Omental fat pad (tissue), 4 donors: ENCODE results near the gene TLCD5. TPM values are rescaled to one million over a fixed set of nuclear protein-coding genes. Genes with fewer than 3 reads are reported as not detected.

Source experiments
- ATAC-seq: fragments of 150-250 bp; one replicate; pipeline ENCODE4 v1.9.1; 2016; ENCODE audit warnings: mild to moderate bottlenecking, moderate library complexity; ENCODE audit not compliant: low FRiP score
- DNase-seq: peaks from one replicate; pipeline ENCODE4 v3.0.0-alpha.2; 2019; ENCODE audit warnings: low spot score
- total RNA-seq, 4 donors: library from RNA; depleted of rRNA; stranded (reverse); fragments of >200 nt; gene quantifications; one replicate each; pipeline ENCODE4 v1.1.0, GENCODE V29; 2016
- TF ChIP-seq, protein P1 (sequence below), 3 donors: fragments of 450-650 bp; IDR thresholded peaks; one replicate each; pipeline ENCODE4 v1.5.1; 2016 to 2017; ENCODE audit warnings: antibody characterized with exemption in 3 of 3, mild to moderate bottlenecking in 3 of 3, moderate library complexity in 2 of 3

Gene TLCD5
- total RNA-seq, result 1 to 10 TPM; 2.9 to 6.1 (median 4.4) TPM

DNA sequence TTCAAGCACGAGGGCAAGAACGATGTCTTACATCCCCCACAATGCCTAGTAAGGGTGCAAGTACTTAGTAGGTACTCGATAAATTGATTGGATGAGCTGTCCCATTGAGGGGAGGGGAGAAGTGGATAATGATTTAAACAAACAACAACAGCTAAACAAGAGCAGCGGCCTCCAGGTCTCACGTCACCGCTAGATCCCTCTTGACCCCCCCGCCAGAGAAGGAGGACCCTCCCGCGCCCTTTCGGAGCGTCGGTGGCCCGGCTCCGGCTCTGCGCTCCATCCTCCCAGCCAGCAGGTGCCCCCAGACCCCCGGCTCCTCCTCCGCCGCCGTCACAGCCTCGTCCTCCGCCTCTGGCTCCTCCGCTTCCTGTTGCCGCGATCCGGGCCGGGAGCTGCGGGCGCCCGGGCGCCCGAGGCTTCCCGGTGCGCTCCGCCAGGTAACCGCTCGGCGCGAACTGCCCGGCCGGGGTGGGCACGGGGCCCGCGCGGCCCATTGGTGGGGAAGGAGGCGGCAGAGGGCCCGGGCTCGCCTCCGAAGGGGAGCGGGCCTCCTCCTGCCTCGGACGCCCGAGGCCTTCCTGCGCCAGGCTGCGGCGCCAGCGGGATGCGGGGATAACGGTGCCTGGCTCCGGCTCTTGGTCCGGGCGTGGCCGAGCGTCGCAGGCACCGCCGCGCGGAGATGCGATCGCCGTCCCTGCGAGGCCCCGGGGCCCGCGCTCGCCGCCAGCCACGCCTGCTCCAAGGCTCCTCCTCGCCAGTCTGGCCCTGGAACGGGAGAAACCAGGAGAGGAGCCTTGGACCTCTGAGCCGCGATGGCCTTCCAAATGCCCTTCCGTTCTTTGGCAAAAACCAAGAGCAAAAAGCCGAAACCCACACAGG lies at the start of gene TLCD5:
TSS of gene TLCD5 (plus strand) at position 368 of the 879 bp plus-strand sequence. CDS start 2,143 bp downstream, outside the sequence.
- no peak for DNase-seq
- ATAC-seq, result peak; percentile 76
- TF ChIP-seq, protein P1, sequence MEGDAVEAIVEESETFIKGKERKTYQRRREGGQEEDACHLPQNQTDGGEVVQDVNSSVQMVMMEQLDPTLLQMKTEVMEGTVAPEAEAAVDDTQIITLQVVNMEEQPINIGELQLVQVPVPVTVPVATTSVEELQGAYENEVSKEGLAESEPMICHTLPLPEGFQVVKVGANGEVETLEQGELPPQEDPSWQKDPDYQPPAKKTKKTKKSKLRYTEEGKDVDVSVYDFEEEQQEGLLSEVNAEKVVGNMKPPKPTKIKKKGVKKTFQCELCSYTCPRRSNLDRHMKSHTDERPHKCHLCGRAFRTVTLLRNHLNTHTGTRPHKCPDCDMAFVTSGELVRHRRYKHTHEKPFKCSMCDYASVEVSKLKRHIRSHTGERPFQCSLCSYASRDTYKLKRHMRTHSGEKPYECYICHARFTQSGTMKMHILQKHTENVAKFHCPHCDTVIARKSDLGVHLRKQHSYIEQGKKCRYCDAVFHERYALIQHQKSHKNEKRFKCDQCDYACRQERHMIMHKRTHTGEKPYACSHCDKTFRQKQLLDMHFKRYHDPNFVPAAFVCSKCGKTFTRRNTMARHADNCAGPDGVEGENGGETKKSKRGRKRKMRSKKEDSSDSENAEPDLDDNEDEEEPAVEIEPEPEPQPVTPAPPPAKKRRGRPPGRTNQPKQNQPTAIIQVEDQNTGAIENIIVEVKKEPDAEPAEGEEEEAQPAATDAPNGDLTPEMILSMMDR (IDR thresholded peaks at IDR 0.05), result no peak

- no peak for ATAC-seq
Observed at GRCh38 chr11:120279502-120279901, 45.6 kb upstream of the TLCD5 start.

DNA sequence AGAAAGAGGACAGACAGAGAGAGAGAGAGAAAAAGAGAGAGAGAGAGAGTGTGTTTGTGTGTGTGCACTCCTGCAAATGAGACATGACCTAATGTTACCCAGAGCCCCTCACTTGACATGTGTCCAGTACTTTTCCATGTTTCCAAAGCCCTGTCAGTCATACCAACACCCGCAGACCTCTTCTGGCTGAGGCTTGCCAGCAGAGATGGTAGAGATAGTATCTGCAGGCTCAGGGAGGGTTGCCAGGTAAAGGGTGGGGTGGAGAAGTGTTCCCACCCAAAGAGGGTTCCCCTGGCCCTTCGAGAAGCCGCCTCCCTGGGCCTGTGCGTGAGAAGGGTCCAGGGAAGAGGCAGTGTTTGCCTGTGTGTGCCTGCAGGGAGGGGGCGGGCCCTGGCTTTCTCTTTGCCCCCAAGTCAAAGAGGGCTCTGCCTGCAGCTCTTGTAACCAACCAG lies 44.5 kb upstream of the TLCD5 start:
- DNase-seq (no peak), ATAC-seq (no peak)
- TF ChIP-seq, protein P1 (IDR thresholded peaks at IDR 0.05), result no peak

More at GRCh38 chr11:120279502-120279901, 45.6 kb upstream of the TLCD5 start:
- no peak for DNase-seq
- TF ChIP-seq, protein P1 (IDR thresholded peaks at IDR 0.05), result no peak

GRCh38 chr11:120281143-120281795 lies 43.8 kb upstream of the TLCD5 start:
- DNase-seq (no peak), ATAC-seq (no peak)
- TF ChIP-seq, protein P1 (IDR thresholded peaks at IDR 0.05), result no peak

GRCh38 chr11:120283124-120283523 lies 42.0 kb upstream of the TLCD5 start:
- ATAC-seq, result peak; percentile 21
- no peak for DNase-seq
- TF ChIP-seq, protein P1 (IDR thresholded peaks at IDR 0.05), result no peak

DNA sequence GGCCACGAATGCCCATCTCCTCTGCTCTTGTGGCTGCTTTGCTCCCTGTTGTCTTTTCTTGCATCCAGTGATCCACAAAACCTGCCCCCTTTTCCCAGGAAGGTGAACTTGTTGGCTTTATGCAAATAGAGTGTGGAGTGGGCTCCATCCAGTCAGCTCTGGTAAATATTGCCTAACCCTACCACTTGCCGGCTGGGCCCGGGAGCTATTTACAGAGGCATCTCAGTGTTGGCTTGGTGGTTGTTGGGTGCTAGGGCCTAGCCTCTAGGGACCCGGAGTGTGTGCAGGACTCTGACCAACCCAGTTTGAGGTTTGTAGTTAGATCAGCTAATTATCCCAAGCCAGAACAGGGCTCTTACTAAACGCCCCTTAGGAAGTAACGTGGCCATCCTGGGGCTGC lies 40.8 kb upstream of the TLCD5 start:
- DNase-seq, result no peak
- TF ChIP-seq, protein P1 (IDR thresholded peaks at IDR 0.05), result no peak
- no peak for ATAC-seq
